OCI-LY7 (cell line): ENCODE measurements around the gene ANKFN1.

Experiments used
- EZH2phosphoT487 ChIP-seq: fragments of 200-600 bp; sonication (generic); IDR thresholded peaks from 2 replicates; pipeline ENCODE4 v1.6.1; 2018; ENCODE audit warnings: low read depth, borderline replicate concordance, mild to moderate bottlenecking, mixed run types, antibody characterized with exemption, low read length, moderate library complexity, mixed read lengths
- TF ChIP-seq, protein P1 (sequence below): fragments of 200-600 bp; sonication (generic); conservative IDR thresholded peaks from 2 replicates; pipeline ENCODE4 v1.5.1; 2014; ENCODE audit warnings: mild to moderate bottlenecking, antibody characterized with exemption, low read length, moderate library complexity, mixed read lengths

DNA sequence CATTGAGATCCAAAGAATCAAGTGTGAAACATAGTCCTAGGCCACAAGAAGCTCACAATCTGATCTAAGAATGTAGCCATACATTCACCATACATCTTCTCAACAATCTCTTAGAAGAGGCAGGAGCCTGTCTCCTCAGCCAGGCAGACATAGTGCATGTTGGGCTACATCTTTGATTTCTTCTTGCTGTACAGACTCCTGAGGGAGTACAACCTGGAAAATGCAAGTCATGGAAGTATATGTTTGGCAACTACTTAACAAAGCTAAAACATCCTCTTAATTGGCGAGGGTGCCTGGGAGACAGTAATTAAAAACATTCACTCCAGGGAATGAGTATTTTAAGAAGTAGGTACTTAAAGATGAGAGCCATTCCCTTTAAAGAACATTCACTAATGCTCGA, 361.0 kb downstream of the ANKFN1 start:
- TF ChIP-seq, protein P1, sequence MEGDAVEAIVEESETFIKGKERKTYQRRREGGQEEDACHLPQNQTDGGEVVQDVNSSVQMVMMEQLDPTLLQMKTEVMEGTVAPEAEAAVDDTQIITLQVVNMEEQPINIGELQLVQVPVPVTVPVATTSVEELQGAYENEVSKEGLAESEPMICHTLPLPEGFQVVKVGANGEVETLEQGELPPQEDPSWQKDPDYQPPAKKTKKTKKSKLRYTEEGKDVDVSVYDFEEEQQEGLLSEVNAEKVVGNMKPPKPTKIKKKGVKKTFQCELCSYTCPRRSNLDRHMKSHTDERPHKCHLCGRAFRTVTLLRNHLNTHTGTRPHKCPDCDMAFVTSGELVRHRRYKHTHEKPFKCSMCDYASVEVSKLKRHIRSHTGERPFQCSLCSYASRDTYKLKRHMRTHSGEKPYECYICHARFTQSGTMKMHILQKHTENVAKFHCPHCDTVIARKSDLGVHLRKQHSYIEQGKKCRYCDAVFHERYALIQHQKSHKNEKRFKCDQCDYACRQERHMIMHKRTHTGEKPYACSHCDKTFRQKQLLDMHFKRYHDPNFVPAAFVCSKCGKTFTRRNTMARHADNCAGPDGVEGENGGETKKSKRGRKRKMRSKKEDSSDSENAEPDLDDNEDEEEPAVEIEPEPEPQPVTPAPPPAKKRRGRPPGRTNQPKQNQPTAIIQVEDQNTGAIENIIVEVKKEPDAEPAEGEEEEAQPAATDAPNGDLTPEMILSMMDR = no peak
- TF ChIP-seq EZH2phosphoT487 = no peak
